ENCODE measurements around the gene KRTAP4-4. TPM values are rescaled to one million over a fixed set of nuclear protein-coding genes. Genes with fewer than 3 reads are reported as not detected.
"Not testable (repeated sequence)": the region's sequence is repeated elsewhere in the genome, so short reads cannot be mapped to it uniquely, and the experiment has no call there.

Gene KRTAP4-4
- total and polyA plus RNA-seq, 10 of the 15 experiments (the other 5 are each of a cell fraction or from before 2014, with no cell fraction given), result not detected

DNA sequence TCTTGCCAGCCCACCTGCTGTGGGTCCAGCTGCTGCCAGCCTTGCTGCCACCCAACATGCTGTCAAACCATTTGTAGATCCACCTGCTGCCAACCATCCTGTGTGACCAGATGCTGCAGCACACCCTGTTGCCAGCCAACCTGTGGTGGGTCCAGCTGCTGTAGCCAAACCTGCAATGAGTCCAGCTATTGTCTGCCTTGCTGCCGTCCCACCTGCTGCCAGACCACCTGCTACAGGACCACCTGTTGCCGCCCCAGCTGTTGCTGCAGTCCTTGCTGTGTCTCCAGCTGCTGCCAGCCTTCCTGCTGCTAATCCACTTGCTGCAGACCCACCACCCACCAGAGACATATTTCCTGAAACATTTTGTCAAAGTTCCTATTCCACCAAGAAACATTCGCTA, 29.8 kb upstream of the KRTAP4-4 start:
- no peaks in the 10 kb centered on the region for H3K9me3 ChIP-seq (replicated peaks; ENCODE audit: control insufficient read depth, insufficient read depth, low read length)
- ChIA-PET RAD21 (ENCODE audit: unreplicated experiment) (no interaction called here), CTCF (no interaction called here), SMC1A (ENCODE audit: uncharacterized antibody, unreplicated experiment) (interaction anchor here (1.2 kb wide), 1 partner anchor 39 kb away, joined by 3 read pairs; no protein-coding TSS in a partner anchor), POLR2A (no interaction called here)
- no peak overlapping the region for H3K4me2 ChIP-seq (ENCODE audit: control insufficient read depth, insufficient read depth)
- H3K36me3 ChIP-seq (ENCODE audit: control insufficient read depth in 2 of 2, insufficient read depth in 2 of 2, low read length in 1 of 2), result no peaks in the 10 kb centered on the region
- H3K27ac ChIP-seq (ENCODE audit: control insufficient read depth, insufficient read depth), result no peak overlapping the region
- no peak overlapping the region for H3K4me3 ChIP-seq
- H2AFZ ChIP-seq (ENCODE audit: control insufficient read depth, low read depth, low read length), result no peak overlapping the region
- intact Hi-C loops (cut with micrococcal nuclease; ENCODE audit: unreplicated experiment), result no loop called here
- no peaks in the 10 kb centered on the region for H4K20me1 ChIP-seq (ENCODE audit: control insufficient read depth, insufficient read depth)
- FAIRE-seq, result no peak
- no peak for ATAC-seq
- DNase-seq (ENCODE audit: low read depth, low spot score), result no peak
- no peaks in the 10 kb centered on the region for H3K4me1 ChIP-seq (ENCODE audit: control insufficient read depth, insufficient read depth, low read length)
- H3K79me2 ChIP-seq (ENCODE audit: control insufficient read depth, insufficient read depth, low read length), result no peaks in the 10 kb centered on the region
- WGBS (ENCODE audit: insufficient coverage, insufficient replicate concordance, low lambda C conversion rate, missing lambda C conversion rate), result 24% methylated on average over 3 of the region's 3 CpGs
- no peaks in the 10 kb centered on the region for H3K27me3 ChIP-seq (replicated peaks in 1 of 2; ENCODE audit: control insufficient read depth in 2 of 2, insufficient read depth in 2 of 2, low read length in 1 of 2)
- no TSS peak for BruUV-seq (replicated peaks)
- in situ Hi-C loops (cut with MboI), result no loop called here
- H3K9ac ChIP-seq (ENCODE audit: control insufficient read depth, insufficient read depth, low read length), result no peak overlapping the region
- TF ChIP-seq, protein P1, sequence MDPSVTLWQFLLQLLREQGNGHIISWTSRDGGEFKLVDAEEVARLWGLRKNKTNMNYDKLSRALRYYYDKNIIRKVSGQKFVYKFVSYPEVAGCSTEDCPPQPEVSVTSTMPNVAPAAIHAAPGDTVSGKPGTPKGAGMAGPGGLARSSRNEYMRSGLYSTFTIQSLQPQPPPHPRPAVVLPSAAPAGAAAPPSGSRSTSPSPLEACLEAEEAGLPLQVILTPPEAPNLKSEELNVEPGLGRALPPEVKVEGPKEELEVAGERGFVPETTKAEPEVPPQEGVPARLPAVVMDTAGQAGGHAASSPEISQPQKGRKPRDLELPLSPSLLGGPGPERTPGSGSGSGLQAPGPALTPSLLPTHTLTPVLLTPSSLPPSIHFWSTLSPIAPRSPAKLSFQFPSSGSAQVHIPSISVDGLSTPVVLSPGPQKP (IDR thresholded peaks at IDR 0.05; ENCODE audit: low read depth, low read length), result no peak
- no peak for TF ChIP-seq STAT1 (conservative IDR thresholded peaks at IDR 0.05)
- no peak for TF ChIP-seq ESRRA (IDR thresholded peaks at IDR 0.05; ENCODE audit: low read length)
- TF ChIP-seq BACH1 (IDR thresholded peaks at IDR 0.05; ENCODE audit: borderline replicate concordance), result no peak
- no peak for TF ChIP-seq ETV6 (conservative IDR thresholded peaks at IDR 0.05 in 1 of 2, IDR thresholded peaks at IDR 0.05 in 1 of 2; ENCODE audit: borderline replicate concordance in 1 of 2, low read depth in 1 of 2)
- TF ChIP-seq, protein P2, sequence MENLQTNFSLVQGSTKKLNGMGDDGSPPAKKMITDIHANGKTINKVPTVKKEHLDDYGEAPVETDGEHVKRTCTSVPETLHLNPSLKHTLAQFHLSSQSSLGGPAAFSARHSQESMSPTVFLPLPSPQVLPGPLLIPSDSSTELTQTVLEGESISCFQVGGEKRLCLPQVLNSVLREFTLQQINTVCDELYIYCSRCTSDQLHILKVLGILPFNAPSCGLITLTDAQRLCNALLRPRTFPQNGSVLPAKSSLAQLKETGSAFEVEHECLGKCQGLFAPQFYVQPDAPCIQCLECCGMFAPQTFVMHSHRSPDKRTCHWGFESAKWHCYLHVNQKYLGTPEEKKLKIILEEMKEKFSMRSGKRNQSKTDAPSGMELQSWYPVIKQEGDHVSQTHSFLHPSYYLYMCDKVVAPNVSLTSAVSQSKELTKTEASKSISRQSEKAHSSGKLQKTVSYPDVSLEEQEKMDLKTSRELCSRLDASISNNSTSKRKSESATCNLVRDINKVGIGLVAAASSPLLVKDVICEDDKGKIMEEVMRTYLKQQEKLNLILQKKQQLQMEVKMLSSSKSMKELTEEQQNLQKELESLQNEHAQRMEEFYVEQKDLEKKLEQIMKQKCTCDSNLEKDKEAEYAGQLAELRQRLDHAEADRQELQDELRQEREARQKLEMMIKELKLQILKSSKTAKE (IDR thresholded peaks at IDR 0.05; ENCODE audit: low read depth, poor library complexity, severe bottlenecking), result no peak
- TF ChIP-seq CBX5 (IDR thresholded peaks at IDR 0.05; ENCODE audit: low read depth), result no peak
- TF ChIP-seq, protein P3, sequence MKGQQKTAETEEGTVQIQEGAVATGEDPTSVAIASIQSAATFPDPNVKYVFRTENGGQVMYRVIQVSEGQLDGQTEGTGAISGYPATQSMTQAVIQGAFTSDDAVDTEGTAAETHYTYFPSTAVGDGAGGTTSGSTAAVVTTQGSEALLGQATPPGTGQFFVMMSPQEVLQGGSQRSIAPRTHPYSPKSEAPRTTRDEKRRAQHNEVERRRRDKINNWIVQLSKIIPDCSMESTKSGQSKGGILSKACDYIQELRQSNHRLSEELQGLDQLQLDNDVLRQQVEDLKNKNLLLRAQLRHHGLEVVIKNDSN (IDR thresholded peaks at IDR 0.05; ENCODE audit: borderline replicate concordance, extremely low read length, insufficient read depth, low read depth, low read length), result no peak
- no peak for TF ChIP-seq IRF4 (IDR thresholded peaks at IDR 0.05; ENCODE audit: low read depth, low read length)
- no peak for TF ChIP-seq FOS (IDR thresholded peaks at IDR 0.05; ENCODE audit: borderline replicate concordance, extremely low read depth, insufficient read length)

DNA sequence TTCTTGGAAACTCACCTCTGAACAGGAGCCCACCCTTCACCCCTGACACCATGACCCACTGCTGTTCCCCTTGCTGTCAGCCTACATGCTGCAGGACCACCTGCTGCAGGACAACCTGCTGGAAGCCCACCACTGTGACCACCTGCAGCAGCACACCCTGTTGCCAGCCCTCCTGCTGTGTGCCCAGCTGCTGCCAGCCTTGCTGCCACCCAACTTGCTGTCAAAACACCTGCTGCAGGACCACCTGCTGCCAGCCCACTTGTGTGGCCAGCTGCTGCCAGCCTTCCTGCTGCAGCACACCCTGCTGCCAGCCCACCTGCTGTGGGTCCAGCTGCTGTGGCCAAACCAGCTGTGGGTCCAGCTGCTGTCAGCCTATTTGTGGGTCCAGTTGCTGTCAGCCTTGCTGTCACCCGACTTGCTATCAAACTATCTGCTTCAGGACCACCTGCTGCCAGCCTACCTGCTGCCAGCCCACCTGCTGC, 29.3 kb upstream of the KRTAP4-4 start, which contains the start of gene KRTAP9-1:
Gene KRTAP9-1 (plus strand): TSS at position 51 of the 482 bp plus-strand sequence. CDS start 0 bp downstream, at position 51.
- FAIRE-seq; H2AFZ ChIP-seq (ENCODE audit: control insufficient read depth, low read depth, low read length); intact Hi-C loops (cut with micrococcal nuclease; ENCODE audit: unreplicated experiment); CTCF ChIA-PET; H3K4me3 ChIP-seq; H3K9ac ChIP-seq (ENCODE audit: control insufficient read depth, insufficient read depth, low read length); H3K36me3 ChIP-seq (ENCODE audit: control insufficient read depth in 2 of 2, insufficient read depth in 2 of 2, low read length in 1 of 2); BruUV-seq (replicated peaks); POLR2A ChIA-PET; DNase-seq (ENCODE audit: low read depth, low spot score); H3K27ac ChIP-seq (ENCODE audit: control insufficient read depth, insufficient read depth); H3K27me3 ChIP-seq (replicated peaks in 1 of 2; ENCODE audit: control insufficient read depth in 2 of 2, insufficient read depth in 2 of 2, low read length in 1 of 2); H3K4me1 ChIP-seq (ENCODE audit: control insufficient read depth, insufficient read depth, low read length); RAD21 ChIA-PET (ENCODE audit: unreplicated experiment); H3K9me3 ChIP-seq (replicated peaks; ENCODE audit: control insufficient read depth, insufficient read depth, low read length); ATAC-seq; H4K20me1 ChIP-seq (ENCODE audit: control insufficient read depth, insufficient read depth); H3K79me2 ChIP-seq (ENCODE audit: control insufficient read depth, insufficient read depth, low read length); H3K4me2 ChIP-seq (ENCODE audit: control insufficient read depth, insufficient read depth): not testable (repeated sequence)
- SMC1A ChIA-PET (ENCODE audit: uncharacterized antibody, unreplicated experiment), result interaction anchor here (1.2 kb wide), 1 partner anchor 40 kb away, joined by 3 read pairs; no protein-coding TSS in a partner anchor
- in situ Hi-C loops (cut with MboI), result loop anchor here (10.0 kb wide), 1 partner anchor 55 kb away; the partner anchor contains the start of gene KRTAP9-4
- WGBS (ENCODE audit: insufficient coverage, insufficient replicate concordance, low lambda C conversion rate, missing lambda C conversion rate), result 0% methylated on average over 1 of the region's 1 CpG
